ENCODE measurements around the gene ATG9B.

DNA sequence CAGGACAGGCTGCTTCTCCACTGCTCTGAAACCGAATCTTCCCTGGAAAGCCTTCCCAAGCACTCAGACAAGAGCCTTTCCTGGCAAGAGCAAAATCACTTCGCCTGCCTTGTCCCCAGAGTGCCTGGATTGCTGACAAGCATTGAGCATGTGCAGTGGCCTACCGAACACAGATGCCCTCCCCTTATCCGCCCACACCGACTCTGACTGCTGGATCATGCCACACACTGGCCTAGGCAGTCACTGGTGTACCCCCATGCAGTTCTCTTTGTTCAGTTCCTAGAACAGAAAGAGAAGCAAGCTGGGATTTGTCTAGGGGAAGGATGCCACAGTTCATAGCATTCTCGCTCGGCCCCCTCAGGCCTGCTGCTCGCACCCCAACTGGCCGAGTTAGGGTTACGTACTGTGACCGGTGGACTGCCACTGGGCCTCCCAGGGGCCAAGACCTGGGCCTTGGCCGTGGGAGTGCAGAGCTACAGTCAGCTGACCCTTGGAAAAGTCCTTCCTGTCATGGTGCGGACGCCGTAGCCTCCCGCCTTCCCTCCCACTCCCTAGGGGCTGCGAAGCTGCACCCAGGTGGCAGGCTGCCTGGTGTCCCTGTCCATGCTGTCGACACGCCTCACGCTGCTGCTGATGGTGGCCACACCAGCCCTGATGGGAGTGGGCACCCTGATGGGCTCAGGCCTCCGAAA, 10.9 kb upstream of the ATG9B start:
- no peak for TF ChIP-seq CTCF (conservative IDR thresholded peaks at IDR 0.05; ENCODE audit: low read depth, low read length)
- TF ChIP-seq EZH2phosphoT487 (IDR thresholded peaks at IDR 0.05; ENCODE audit: borderline replicate concordance, low read length): no peak
